Anterior cingulate cortex (tissue), 58 donors: ENCODE results near the gene S100A7.
"Not testable (repeated sequence)": the region's sequence is repeated elsewhere in the genome, so short reads cannot be mapped to it uniquely, and the experiment has no call there.

Source experiments
- DNase-seq, 58 donors: peaks; one replicate each; lab custom pipeline; 2025; lab: John Stamatoyannopoulos, UW

S100A7 gene

DNA sequence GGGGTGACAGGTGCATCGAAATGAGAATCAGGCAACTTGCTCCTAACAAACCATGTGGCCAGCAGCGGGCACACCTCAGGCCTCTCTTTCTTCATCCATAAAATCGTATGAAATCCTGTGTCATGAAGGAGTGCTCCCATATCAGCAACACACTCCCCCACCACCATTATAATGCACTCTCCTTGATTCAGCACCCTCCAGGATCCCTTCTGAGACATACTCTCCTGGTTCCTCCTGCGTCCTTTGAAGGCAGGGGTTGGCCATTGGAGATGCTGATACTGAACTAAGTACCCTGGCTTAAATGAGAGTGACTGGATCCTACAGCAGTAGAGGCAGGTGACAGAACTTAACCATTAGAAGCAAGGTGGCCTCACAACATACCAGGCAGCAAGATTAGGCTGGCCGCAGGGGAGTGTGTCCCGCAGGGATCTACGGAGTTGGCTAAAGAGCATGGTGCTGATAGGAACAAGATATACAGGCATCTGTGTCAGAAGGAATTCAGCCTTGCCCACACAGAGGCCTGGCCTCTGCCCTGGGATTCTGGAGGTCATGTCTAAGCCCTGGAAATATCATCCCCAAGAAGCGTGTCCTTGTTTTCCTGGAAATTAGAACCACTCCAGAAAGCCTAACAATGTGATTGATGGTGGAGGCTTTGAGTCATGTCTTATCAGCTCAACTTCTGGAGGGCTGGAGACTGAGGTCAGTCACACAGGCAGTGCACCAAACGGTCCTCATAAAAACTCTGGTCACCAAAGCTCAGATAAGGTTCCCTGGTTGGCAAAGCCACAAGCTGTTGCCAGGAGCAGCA, 27.4 kb downstream of the S100A7 start:
- no peak for DNase-seq

- DNase-seq, result no peak
These were observed 28.5 kb downstream of the S100A7 start for GRCh38 chr1:153431928-153432327.

GRCh38 chr1:153431427-153431826, 29.0 kb downstream of the S100A7 start:
- no peak for DNase-seq

DNA sequence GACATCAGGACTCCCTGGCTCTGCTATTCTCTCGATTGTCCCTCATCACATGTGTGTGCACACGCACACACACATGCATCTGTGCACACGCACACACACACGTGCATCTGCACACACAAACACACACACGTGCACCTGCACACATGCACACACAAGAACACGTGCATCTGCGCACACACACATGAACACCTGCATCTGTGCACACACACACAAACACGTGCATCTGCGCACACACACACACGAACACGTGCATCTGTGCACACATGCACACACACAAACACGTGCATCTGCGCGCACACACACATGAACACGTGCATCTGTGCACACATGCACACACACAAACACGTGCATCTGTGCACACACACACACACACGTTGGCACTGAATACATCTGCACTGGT, 29.4 kb downstream of the S100A7 start:
- DNase-seq, result no peak

- DNase-seq, result no peak
These were observed 29.9 kb downstream of the S100A7 start for GRCh38 chr1:153430561-153430960.

- DNase-seq, result no peak
These were observed 30.3 kb downstream of the S100A7 start for GRCh38 chr1:153430166-153430553.

DNA sequence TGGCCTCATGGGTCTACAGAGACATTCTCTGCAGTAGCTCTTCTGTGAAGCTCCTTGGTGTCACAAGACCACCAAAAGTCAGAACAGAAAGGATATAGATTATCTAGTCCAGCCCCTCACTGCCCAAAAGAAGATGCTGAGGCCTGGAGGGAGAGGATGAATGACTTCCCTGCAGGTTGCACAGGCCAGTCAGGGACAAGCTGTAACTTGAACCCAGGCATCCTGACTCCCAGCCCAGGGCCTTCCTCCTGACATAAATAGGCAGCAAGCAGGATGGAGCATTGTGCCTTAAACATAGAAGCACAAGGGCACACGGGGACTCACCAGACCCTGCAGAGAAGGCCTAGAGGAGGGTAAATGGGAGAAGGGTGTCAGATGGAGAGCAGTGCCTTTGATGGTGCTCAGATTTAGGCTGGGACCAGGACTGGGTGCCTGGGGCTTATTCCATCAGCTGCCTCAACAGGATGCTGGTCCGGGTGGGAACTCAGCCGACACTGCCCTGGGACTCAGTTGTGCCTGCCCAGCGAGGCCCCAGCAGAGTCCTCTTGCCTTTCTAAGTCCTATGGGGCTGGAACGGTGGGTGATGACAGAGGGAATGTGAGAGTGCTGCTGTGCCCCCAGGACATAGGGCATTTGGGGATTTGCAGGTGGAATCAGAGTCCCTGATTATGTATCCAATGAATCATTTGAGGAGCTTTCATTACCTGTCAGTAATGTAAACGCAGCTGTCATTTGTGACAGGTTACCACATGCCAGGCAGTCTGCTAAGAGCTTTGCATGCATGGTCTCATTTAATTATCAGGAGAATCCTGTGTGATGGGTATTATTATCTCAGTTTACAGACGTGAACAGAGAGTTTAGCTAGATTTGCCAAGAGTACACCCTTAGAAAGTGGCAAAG, 30.9 kb downstream of the S100A7 start:
- DNase-seq, result no peak

- no peak for DNase-seq
These were observed 31.7 kb downstream of the S100A7 start for GRCh38 chr1:153428791-153429190.

- DNase-seq, result no peak
These were observed 32.3 kb downstream of the S100A7 start for GRCh38 chr1:153428073-153428638.

DNA sequence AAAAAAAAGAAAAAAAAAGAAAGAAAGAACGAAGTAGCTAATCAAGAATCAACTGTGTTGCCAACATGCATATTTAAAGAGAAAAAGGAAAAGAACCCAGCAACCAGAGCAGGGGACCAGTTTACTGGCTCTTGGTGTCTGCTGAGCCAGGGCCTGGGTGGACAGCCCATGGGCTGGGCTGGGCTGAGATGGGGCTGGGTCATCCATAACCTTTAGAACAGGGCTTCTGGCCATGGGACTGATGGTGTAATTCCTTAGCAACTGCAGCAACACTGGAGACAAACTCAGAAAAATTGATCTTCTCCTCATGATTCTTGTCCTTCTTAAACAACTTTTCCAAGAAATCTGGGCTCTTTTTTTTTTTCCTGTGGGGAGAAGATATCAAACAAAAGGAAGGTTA, 33.6 kb downstream of the S100A7 start:
- no peak for DNase-seq

DNA sequence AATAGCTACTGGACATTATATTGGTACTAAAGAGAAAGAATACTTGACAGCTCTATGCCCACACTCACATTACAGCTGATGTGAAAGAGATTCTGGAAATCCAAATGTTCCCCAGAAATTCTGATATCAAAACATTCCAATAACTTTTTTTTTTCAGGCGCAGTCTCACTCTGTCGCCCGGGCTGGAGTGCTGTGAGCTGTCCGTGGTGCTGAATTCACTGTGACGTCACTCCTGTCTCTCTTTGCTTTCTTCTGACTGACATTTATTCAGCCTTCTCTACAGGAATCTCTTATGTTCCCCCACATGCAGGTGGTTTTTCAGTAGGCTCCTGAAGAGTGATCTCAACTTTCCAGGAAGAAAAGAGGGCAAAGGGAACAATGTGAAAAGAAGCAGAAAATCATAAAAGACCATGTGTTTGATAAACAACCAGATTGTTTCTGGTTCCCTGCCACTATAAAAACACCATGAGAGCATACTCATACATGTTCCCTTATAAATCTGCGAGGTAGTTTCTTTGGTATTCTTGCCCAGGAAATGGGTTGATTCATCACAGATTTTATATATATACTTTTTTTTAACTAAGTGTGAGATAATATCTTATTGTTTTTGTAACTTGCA, 37.9 kb downstream of the S100A7 start:
- peak in 21 of 58 donors; percentile 1 to 37 (median 14) for DNase-seq

DNA sequence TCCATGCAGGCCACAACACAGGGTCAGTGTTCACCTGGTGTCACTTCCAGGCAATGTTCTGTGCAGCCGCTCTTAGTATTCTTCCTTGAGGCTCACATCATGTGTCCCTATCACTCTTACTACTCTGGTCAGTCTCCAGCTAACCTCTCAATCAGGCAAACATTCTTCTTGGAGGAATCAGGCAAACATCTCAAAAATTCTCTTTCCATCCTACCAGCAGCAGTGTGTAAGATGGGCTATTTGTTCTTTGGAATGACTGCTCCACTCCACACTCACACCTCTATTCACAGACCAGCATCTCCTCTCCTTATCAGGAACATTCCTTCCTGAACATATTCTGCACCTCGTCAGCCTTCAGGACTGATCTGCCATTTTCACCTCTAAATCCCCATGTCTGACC, 40.1 kb downstream of the S100A7 start:
- no peak for DNase-seq

DNA sequence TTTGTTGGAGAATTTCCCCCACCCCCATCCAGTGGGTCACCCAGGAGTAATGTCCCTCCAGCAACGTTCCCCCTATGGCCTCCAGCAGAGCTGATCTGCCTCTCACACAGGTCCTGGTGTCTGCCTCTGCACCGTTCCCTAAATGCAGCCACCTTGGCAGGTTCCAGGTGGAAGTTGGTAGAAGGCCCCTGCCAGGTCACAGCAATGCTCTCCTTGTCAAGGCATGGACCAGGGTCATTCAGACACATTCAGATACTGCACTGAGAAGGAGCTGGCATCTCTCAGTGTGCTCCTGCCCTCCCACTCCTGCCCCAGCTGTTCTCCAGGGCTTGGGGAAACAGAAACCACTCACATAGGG, 41.0 kb downstream of the S100A7 start:
- DNase-seq, result not testable (repeated sequence)

DNA sequence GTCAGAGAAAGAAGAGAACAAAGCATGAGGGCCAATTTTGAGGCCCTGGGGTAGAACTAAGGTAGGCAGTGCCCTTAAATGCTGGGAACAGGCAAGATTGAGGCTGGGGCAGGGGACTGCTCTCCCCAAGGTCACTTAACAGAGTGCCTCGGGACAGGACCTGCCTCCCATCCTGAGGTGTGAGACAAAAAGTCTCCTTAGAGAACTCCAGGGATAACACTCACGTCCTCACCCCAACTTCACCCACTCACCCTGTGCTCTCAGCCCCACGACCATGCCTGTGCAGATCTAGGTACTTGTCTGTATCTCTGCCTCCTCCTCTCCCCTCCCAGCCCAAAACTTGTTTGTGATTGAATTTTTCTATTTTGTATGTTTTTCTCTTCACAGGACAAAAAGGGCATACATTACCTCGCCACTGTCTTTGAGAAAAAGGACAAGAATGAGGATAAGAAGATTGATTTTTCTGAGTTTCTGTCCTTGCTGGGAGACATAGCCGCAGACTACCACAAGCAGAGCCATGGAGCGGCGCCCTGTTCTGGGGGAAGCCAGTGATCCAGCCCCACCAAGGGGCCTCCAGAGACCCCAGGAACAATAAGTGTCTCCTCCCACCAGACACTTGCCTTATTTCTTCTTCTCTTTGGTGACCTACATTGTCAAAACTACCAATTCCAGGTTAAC, 41.6 kb downstream of the S100A7 start:
- DNase-seq, result not testable (repeated sequence)

GRCh38 chr1:153417136-153417888, 43.1 kb downstream of the S100A7 start:
- no peak for DNase-seq

DNA sequence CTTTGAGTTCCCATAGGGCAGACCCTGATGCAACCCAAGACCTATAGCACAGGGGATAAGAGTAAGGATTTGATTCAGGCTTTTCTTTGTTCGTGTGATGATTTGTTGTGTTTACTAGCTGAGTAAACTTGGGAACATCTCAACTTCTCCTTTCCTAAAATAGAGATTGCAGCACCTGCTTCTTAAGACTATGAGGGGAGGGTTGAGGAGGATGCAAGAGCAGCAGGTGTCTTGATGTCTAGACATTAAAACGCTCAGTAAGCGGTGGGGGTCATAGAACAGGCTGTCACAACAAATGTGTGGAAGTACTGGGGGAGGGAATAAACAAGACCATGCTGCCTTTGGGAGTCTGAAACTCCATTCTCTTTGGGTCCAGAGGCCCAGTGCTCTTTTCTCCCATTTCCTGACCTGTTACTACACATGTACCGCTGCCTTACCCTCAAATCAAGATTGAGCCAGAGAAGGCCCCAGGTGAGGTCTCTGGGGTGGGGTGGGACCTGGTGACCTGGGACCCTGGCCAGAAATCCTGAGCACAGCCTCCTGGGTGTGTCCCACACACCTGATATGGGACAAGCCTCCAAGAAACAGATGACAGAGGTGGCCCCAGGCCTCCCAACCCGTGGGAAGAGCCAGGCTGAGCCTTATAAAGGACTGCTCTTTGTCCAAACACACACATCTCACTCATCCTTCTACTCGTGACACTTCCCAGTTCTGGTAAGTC, 44.4 kb downstream of the S100A7 start, which contains the start of gene S100A7A:
TSS of gene S100A7A (plus strand) at position 671 of the 721 bp plus-strand sequence. CDS start 1,563 bp downstream, outside the sequence.
- DNase-seq, result no peak

DNA sequence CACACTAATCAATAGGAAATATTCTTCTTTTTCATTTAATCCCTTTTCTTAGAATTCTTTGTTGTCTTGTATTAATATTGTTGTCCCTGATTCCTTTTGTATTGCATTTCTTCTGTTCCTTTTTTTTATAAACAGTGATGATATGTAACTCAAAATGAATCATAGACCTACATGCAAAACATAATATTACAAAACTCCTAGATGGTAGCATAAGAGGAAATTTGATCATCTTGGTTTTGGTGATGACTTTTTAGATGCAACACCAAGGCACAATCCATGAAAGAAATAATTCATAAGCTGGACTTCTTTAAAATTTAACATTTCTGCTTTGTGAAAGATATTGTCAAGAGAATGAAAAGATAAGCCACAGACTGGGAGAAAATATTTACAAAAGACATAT, 46.5 kb downstream of the S100A7 start:
- DNase-seq, result not testable (repeated sequence)
